CD4-positive, alpha-beta T cell (primary cell): ENCODE data around the gene KRT8. TPM values are rescaled to one million over a fixed set of nuclear protein-coding genes. Genes with fewer than 3 reads are reported as not detected.

ENCODE experiments used
- ATAC-seq: fragments of 200-7000 bp; cut with Tn5 transposase; one replicate; pipeline ENCODE4 v1.10.0; 2022; ENCODE audit warnings: mild to moderate bottlenecking; ENCODE audit not compliant: poor library complexity
- CTCF ChIA-PET: fragments of 350-600 bp; sonication (Branson Sonifier 250); formaldehyde crosslinking; loops from one replicate; lab custom pipeline; 2021; ENCODE audit warnings: antibody characterized with exemption, inconsistent platforms; lab: Charles Lee
- POLR2A ChIA-PET: fragments of 350-600 bp; sonication (Branson Sonifier 250); formaldehyde crosslinking; loops from one replicate; lab custom pipeline; 2021; ENCODE audit warnings: antibody characterized with exemption, inconsistent platforms; lab: Charles Lee
- DNase-seq, 14 experiments: peaks; one replicate each; pipeline ENCODE4 v3.0.0-alpha.2; 2013 to 2020; ENCODE audit warnings: mixed read lengths in 2 of 14
- H3K27ac ChIP-seq, 2 donors: one replicate each; pipeline versions ENCODE4 v1.5.1 to v1.7.0; 2013; ENCODE audit warnings: low read length in 2 of 2, low read depth in 1 of 2, mild to moderate bottlenecking in 1 of 2
- H3K27me3 ChIP-seq, 2 experiments: 1 replicate in 1 of 2; 2 replicates in 1 of 2; pipeline versions ENCODE4 v1.6.1 to v1.7.0; 2013; ENCODE audit warnings: low read length in 2 of 2, control low read depth in 1 of 2, mild to moderate bottlenecking in 1 of 2, moderate library complexity in 1 of 2; ENCODE audit not compliant: insufficient read depth in 2 of 2, control insufficient read depth in 1 of 2
- H3K36me3 ChIP-seq: one replicate; pipeline ENCODE4 v1.6.1; 2013; ENCODE audit warnings: low read length, control low read depth; ENCODE audit not compliant: insufficient read depth
- H3K4me1 ChIP-seq: one replicate; pipeline ENCODE4 v1.6.1; 2013; ENCODE audit warnings: low read length, control low read depth; ENCODE audit not compliant: insufficient read depth
- H3K4me3 ChIP-seq: one replicate; pipeline ENCODE4 v1.5.1; 2013; ENCODE audit warnings: mild to moderate bottlenecking, low read length, moderate library complexity
- H3K9me3 ChIP-seq, 2 experiments: 1 replicate in 1 of 2; 2 replicates in 1 of 2; pipeline versions ENCODE4 v1.6.1 to v1.7.0; 2013; ENCODE audit warnings: low read length in 2 of 2, mild to moderate bottlenecking in 2 of 2, control low read depth in 1 of 2, moderate library complexity in 1 of 2; ENCODE audit not compliant: control insufficient read depth in 1 of 2, insufficient read depth in 1 of 2
- H3K27ac Mint-ChIP-seq: one replicate; pipeline ENCODE4 v1.8.0; 2020; ENCODE audit warnings: mixed read lengths
- H3K27me3 Mint-ChIP-seq: one replicate; pipeline ENCODE4 v1.8.0; 2021; ENCODE audit warnings: mixed read lengths
- H3K36me3 Mint-ChIP-seq: one replicate; pipeline ENCODE4 v1.8.0; 2021; ENCODE audit warnings: low read depth, mixed read lengths
- H3K4me1 Mint-ChIP-seq: one replicate; pipeline ENCODE4 v1.8.0; 2021; ENCODE audit warnings: low read depth, mixed read lengths
- H3K4me3 Mint-ChIP-seq: one replicate; pipeline ENCODE4 v1.8.0; 2020; ENCODE audit warnings: mild to moderate bottlenecking, mixed read lengths
- H3K9me3 Mint-ChIP-seq: one replicate; pipeline ENCODE4 v1.8.0; 2020; ENCODE audit warnings: mixed read lengths
- intact Hi-C, 2 experiments: fragments of 100-400 bp; cut with DNase I in 1 of 2; cut with micrococcal nuclease in 1 of 2; formaldehyde crosslinking; loops; one replicate each; pipeline versions ENCODE4 v1.15.1 to v1.9.0; 2023 to 2025; cut with DNase I, micrococcal nuclease
- total RNA-seq, 174 experiments: library from RNA in 2 of 174; stranded (reverse) in 2 of 174; gene quantifications; one replicate each; pipeline ENCODE4 v1.2.3 and lab custom pipeline; 2021 to 2026
- TF ChIP-seq, protein P1 (sequence below): fragments of 200-600 bp; IDR thresholded peaks from one replicate; pipeline ENCODE4 v1.8.0; 2022; ENCODE audit warnings: antibody characterized with exemption, mild to moderate bottlenecking

The KRT8 gene
- total RNA-seq, 2 experiments from 2014 or later = 0.63 to 0.89 TPM

DNA sequence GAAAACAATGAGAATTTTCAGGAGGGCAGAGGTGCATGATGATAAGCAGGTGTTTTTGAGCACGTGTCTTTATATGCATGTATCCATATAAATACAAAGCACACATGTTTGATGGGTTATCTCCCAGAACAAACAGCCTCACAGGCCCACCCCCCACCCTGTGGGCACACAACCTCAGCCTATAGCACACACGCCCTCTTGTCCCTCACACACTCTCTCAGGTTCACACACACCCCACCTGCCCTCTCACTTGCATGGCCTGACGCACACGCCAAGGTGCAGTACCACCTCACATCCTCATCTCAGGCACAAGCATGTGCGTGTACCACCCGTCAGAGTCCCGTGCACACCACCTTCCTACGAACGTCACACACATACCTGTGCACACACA, 8.6 kb upstream of the KRT8 start:
- H3K27ac ChIP-seq = no peak overlapping the region
- Mint-ChIP-seq H3K9me3 (no peaks in the 10 kb centered on the region), H3K4me1 (no peaks in the 10 kb centered on the region), H3K27me3 (peaks cover 4% of the 10 kb centered on the region), H3K36me3 (no peaks in the 10 kb centered on the region), H3K4me3 (no peak overlapping the region), H3K27ac (no peak overlapping the region)
- intact Hi-C loops = no loop called here
- POLR2A ChIA-PET = no interaction called here
- TF ChIP-seq, protein P1, sequence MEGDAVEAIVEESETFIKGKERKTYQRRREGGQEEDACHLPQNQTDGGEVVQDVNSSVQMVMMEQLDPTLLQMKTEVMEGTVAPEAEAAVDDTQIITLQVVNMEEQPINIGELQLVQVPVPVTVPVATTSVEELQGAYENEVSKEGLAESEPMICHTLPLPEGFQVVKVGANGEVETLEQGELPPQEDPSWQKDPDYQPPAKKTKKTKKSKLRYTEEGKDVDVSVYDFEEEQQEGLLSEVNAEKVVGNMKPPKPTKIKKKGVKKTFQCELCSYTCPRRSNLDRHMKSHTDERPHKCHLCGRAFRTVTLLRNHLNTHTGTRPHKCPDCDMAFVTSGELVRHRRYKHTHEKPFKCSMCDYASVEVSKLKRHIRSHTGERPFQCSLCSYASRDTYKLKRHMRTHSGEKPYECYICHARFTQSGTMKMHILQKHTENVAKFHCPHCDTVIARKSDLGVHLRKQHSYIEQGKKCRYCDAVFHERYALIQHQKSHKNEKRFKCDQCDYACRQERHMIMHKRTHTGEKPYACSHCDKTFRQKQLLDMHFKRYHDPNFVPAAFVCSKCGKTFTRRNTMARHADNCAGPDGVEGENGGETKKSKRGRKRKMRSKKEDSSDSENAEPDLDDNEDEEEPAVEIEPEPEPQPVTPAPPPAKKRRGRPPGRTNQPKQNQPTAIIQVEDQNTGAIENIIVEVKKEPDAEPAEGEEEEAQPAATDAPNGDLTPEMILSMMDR = no peak
- DNase-seq (no peak), ATAC-seq (no peak)
- no peaks in the 10 kb centered on the region for H3K4me1 ChIP-seq
- no peaks in the 10 kb centered on the region for H3K27me3 ChIP-seq
- CTCF ChIA-PET = no interaction called here
- H3K36me3 ChIP-seq = no peaks in the 10 kb centered on the region
- no peaks in the 10 kb centered on the region for H3K9me3 ChIP-seq
- H3K4me3 ChIP-seq = no peak overlapping the region

- peaks cover 4% of the 10 kb centered on the region for H3K27me3 Mint-ChIP-seq
- no peak overlapping the region for H3K27ac Mint-ChIP-seq
- H3K4me1 Mint-ChIP-seq = no peaks in the 10 kb centered on the region
- TF ChIP-seq, protein P1 = no peak
- H3K4me1 ChIP-seq = no peaks in the 10 kb centered on the region
- no peaks in the 10 kb centered on the region for H3K36me3 Mint-ChIP-seq
- H3K9me3 Mint-ChIP-seq = no peaks in the 10 kb centered on the region
- DNase-seq (no peak), ATAC-seq (no peak)
- intact Hi-C loops = no loop called here
- POLR2A ChIA-PET = no interaction called here
- H3K27ac ChIP-seq = no peak overlapping the region
- H3K27me3 ChIP-seq = no peaks in the 10 kb centered on the region
- no peak overlapping the region for H3K4me3 Mint-ChIP-seq
- no peak overlapping the region for H3K4me3 ChIP-seq
- H3K9me3 ChIP-seq = no peaks in the 10 kb centered on the region
- no peaks in the 10 kb centered on the region for H3K36me3 ChIP-seq
- CTCF ChIA-PET = no interaction called here
These were observed 8.0 kb upstream of the KRT8 start for GRCh38 chr12:52912711-52913430.

- H3K4me1 Mint-ChIP-seq = no peaks in the 10 kb centered on the region
- ChIA-PET POLR2A (interaction anchor here (0.5 kb wide), 1 partner anchor 174 kb away, joined by 3 read pairs; no protein-coding TSS in a partner anchor), CTCF (no interaction called here)
These were observed 5.5 kb upstream of the KRT8 start for GRCh38 chr12:52910248-52910883.

More at GRCh38 chr12:52910248-52910883, 5.5 kb upstream of the KRT8 start:
- no peaks in the 10 kb centered on the region for H3K9me3 Mint-ChIP-seq
- no peak overlapping the region for H3K27ac Mint-ChIP-seq
- no peaks in the 10 kb centered on the region for H3K36me3 ChIP-seq
- DNase-seq (no peak), ATAC-seq (no peak)
- H3K36me3 Mint-ChIP-seq = no peaks in the 10 kb centered on the region
- H3K27ac ChIP-seq = no peak overlapping the region
- H3K27me3 ChIP-seq = no peaks in the 10 kb centered on the region
- TF ChIP-seq, protein P1 = no peak
- no peak overlapping the region for H3K4me3 Mint-ChIP-seq
- intact Hi-C loops = no loop called here
- no peaks in the 10 kb centered on the region for H3K9me3 ChIP-seq
- H3K4me1 ChIP-seq = no peaks in the 10 kb centered on the region
- no peak overlapping the region for H3K4me3 ChIP-seq
- peaks cover 4% of the 10 kb centered on the region for H3K27me3 Mint-ChIP-seq
